Measurements from ENCODE around the gene HS3ST3A1. TPM values are rescaled to one million over a fixed set of nuclear protein-coding genes. Genes with fewer than 3 reads are reported as not detected.

The HS3ST3A1 gene
- total and polyA plus RNA-seq, 2 experiments from 2014 or later: 5.4 to 24.1 TPM

DNA sequence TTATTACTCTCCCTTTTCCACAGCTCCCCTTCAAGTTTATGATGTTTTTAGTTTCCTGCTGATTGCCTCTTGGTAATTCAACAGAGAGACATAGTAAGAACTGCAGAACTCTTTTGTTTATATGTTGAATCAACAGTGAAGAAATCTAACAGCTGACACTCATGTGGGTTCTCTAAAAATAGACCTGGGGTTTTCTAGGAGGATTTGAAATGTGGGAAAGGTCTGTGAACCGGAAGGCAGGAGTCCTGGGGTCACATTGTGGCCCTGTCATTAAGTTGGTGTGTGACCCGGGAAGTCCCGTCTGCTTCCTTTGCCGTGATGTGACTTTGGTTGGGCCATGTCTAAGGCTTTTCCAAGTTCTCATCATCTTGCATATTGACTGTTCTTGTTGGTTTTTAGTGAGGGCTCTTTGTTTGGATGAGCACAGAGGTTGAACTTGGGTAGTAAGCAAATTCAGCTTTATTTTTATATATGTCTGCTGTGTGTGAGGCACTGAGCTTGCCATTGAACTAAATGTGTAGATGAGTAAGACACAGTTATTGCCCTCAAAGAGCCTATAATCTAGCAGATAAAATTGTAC lies 48.5 kb upstream of the HS3ST3A1 start:
- Histone ChIP-seq H2AFZ (peak overlapping the region; percentile 39; the same call in 1 of the 2 replicates), H3F3A (replicated peaks; ENCODE audit: low read depth) (no peaks in the 10 kb centered on the region), H3K27ac (ENCODE audit: low read depth) (no peak overlapping the region), H3K36me3 (ENCODE audit: insufficient read depth) (no peaks in the 10 kb centered on the region), H3K27me3 (ENCODE audit: insufficient read depth) (no peaks in the 10 kb centered on the region), H3K4me3 (no peak overlapping the region), H3K79me2 (replicated peaks; ENCODE audit: insufficient read depth) (no peaks in the 10 kb centered on the region), H4K20me1 (replicated peaks; ENCODE audit: insufficient read depth) (no peaks in the 10 kb centered on the region), H3K4me2 (no peak overlapping the region), H3K9me2 (ENCODE audit: insufficient read depth) (no peaks in the 10 kb centered on the region), H3K4me1 (ENCODE audit: insufficient read depth) (0 out of 2 replicates have a peak, but pooled peaks cover 3% of the 10 kb centered on the region)
- ATAC-seq (no peak), DNase-seq (ENCODE audit: low spot score) (no peak)
- Mint-ChIP-seq H3K9me3 (no peaks in the 10 kb centered on the region), H3K4me1 (no peaks in the 10 kb centered on the region; the same call in 2 of the 3 replicates), H3K27me3 (ENCODE audit: insufficient read depth, low read depth, poor library complexity) (peaks cover 6% of the 10 kb centered on the region), H3K36me3 (ENCODE audit: low read depth) (no peaks in the 10 kb centered on the region), H3K27ac (no peak overlapping the region), H3K4me3 (no peak overlapping the region)
- TF ChIP-seq JUNB (IDR thresholded peaks at IDR 0.05; ENCODE audit: unreplicated experiment) (no peak), ZNF114 (CRISPR knock-in tag; IDR thresholded peaks at IDR 0.05) (no peak), STAT1 (IDR thresholded peaks at IDR 0.05; ENCODE audit: unreplicated experiment) (no peak)
- TF ChIP-seq, protein P1, sequence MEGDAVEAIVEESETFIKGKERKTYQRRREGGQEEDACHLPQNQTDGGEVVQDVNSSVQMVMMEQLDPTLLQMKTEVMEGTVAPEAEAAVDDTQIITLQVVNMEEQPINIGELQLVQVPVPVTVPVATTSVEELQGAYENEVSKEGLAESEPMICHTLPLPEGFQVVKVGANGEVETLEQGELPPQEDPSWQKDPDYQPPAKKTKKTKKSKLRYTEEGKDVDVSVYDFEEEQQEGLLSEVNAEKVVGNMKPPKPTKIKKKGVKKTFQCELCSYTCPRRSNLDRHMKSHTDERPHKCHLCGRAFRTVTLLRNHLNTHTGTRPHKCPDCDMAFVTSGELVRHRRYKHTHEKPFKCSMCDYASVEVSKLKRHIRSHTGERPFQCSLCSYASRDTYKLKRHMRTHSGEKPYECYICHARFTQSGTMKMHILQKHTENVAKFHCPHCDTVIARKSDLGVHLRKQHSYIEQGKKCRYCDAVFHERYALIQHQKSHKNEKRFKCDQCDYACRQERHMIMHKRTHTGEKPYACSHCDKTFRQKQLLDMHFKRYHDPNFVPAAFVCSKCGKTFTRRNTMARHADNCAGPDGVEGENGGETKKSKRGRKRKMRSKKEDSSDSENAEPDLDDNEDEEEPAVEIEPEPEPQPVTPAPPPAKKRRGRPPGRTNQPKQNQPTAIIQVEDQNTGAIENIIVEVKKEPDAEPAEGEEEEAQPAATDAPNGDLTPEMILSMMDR (conservative IDR thresholded peaks at IDR 0.05; ENCODE audit: low read depth in 2 of 2): no peak

DNA sequence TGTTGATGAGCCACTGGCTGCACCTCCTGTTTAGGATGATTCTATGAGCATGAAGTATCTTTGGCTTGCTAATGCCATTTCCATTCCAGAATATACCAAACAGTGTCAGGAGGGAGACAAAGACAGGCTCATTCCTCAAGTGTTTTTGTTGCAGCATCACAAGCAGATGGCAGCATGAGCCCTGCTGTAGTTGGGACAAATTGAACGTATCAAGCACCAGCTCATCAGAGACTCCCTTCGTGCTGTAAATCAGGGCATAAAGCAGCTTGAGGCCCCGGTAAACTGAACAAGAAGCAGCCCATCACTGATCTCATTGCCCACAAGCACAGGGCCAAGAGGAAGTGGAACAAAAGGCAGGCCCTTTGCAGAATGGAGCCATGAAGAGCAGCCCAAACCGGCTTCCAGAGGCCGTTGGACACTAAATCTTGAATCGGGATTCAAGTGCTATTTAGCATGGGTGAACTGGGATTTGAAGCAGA lies 45.9 kb upstream of the HS3ST3A1 start:
- H3K27ac ChIP-seq (ENCODE audit: low read depth): no peak overlapping the region
- H2AFZ ChIP-seq: peak overlapping the region; percentile 96
- DNase-seq (ENCODE audit: low spot score): no peak

More for the DNA sequence above, 45.9 kb upstream of the HS3ST3A1 start:
- H3K36me3 Mint-ChIP-seq (ENCODE audit: low read depth): no peaks in the 10 kb centered on the region
- no peak overlapping the region for H3K4me3 Mint-ChIP-seq
- Histone ChIP-seq H3K4me1 (ENCODE audit: insufficient read depth) (peaks cover 12% of the 10 kb centered on the region; the same call in 1 of the 2 replicates), H4K20me1 (replicated peaks; ENCODE audit: insufficient read depth) (no peaks in the 10 kb centered on the region), H3K79me2 (replicated peaks; ENCODE audit: insufficient read depth) (no peaks in the 10 kb centered on the region), H3K27me3 (ENCODE audit: insufficient read depth) (no peaks in the 10 kb centered on the region), H3K4me3 (no peak overlapping the region), H3F3A (replicated peaks; ENCODE audit: low read depth) (no peaks in the 10 kb centered on the region), H3K36me3 (ENCODE audit: insufficient read depth) (no peaks in the 10 kb centered on the region), H3K9me2 (ENCODE audit: insufficient read depth) (no peaks in the 10 kb centered on the region), H3K4me2 (no peak overlapping the region)
- H3K27ac Mint-ChIP-seq: no peak overlapping the region
- peaks cover 12% of the 10 kb centered on the region for H3K4me1 Mint-ChIP-seq
- peaks cover 3% of the 10 kb centered on the region for H3K27me3 Mint-ChIP-seq (ENCODE audit: insufficient read depth, low read depth, poor library complexity)
- no peak for ATAC-seq
- no peaks in the 10 kb centered on the region for H3K9me3 Mint-ChIP-seq
- TF ChIP-seq POLR2AphosphoS5 (IDR thresholded peaks at IDR 0.05; ENCODE audit: low read depth): no peak
- TF ChIP-seq, protein P1 (conservative IDR thresholded peaks at IDR 0.05; ENCODE audit: low read depth in 2 of 2): peak in 1 of 2 experiments; percentile 34; a peak in 2 of 4 replicates
